HG03439 (cell line): ENCODE results near the gene GPR34.
"Not testable (repeated sequence)": the region's sequence is repeated elsewhere in the genome, so short reads cannot be mapped to it uniquely, and the experiment has no call there.

Source experiments
- ATAC-seq: cut with Tn5 transposase; IDR thresholded peaks from one replicate; pipeline ENCODE4 v1.9.1; 2021; ENCODE audit warnings: mild to moderate bottlenecking, moderate library complexity; ENCODE audit not compliant: unreplicated experiment

Gene GPR34

GRCh38 chrX:41692162-41692749 lies 3.5 kb downstream of the GPR34 start:
- no peak for ATAC-seq

- ATAC-seq, result no peak
These were observed 4.3 kb downstream of the GPR34 start for GRCh38 chrX:41693024-41693423.

GRCh38 chrX:41695426-41695825 lies 6.7 kb downstream of the GPR34 start:
- ATAC-seq, result no peak

GRCh38 chrX:41703574-41704029 lies 14.8 kb downstream of the GPR34 start:
- ATAC-seq, result no peak

GRCh38 chrX:41705042-41705441 lies 16.3 kb downstream of the GPR34 start:
- no peak for ATAC-seq

GRCh38 chrX:41705680-41706374 lies 17.1 kb downstream of the GPR34 start:
- no peak for ATAC-seq

- ATAC-seq, result no peak
These were observed 18.4 kb downstream of the GPR34 start for GRCh38 chrX:41707218-41707617.

GRCh38 chrX:41708486-41708885 lies 19.7 kb downstream of the GPR34 start:
- ATAC-seq, result no peak

- ATAC-seq, result no peak
These were observed 22.4 kb downstream of the GPR34 start for GRCh38 chrX:41711021-41711667.

GRCh38 chrX:41716222-41716621 lies 27.4 kb downstream of the GPR34 start:
- no peak for ATAC-seq

GRCh38 chrX:41716767-41717473 lies 28.1 kb downstream of the GPR34 start:
- no peak for ATAC-seq

GRCh38 chrX:41718481-41719235 lies 29.9 kb downstream of the GPR34 start:
- ATAC-seq, result no peak

GRCh38 chrX:41719610-41720009 lies 30.8 kb downstream of the GPR34 start:
- not testable (repeated sequence) for ATAC-seq

GRCh38 chrX:41720125-41720779 lies 31.5 kb downstream of the GPR34 start:
- peak; percentile 58 for ATAC-seq

- ATAC-seq, result no peak
These were observed 32.8 kb downstream of the GPR34 start for GRCh38 chrX:41721590-41721989.

GRCh38 chrX:41722214-41722613 lies 33.4 kb downstream of the GPR34 start:
- ATAC-seq, result no peak

- no peak for ATAC-seq
These were observed 34.2 kb downstream of the GPR34 start for GRCh38 chrX:41722816-41723618.

- no peak for ATAC-seq
These were observed 35.1 kb downstream of the GPR34 start, which contains the start of gene GPR82 for GRCh38 chrX:41723826-41724225. Gene GPR82, plus strand, starts transcription at chrX:41724181. Its CDS starts 2,846 bp downstream, at chrX:41727027.

- ATAC-seq, result no peak
These were observed 39.4 kb downstream of the GPR34 start for GRCh38 chrX:41728125-41728524.
